Fibroblast of skin of left biceps (primary cell): ENCODE data around the gene SUSD4.
A peak's percentile ranks its signal among the peaks of the same experiment; 100 is the strongest.

ENCODE experiments used
- DNase-seq, 2 experiments: peaks; one replicate each; pipeline ENCODE4 v3.0.0-alpha.2; 2013; ENCODE audit warnings: low read depth in 2 of 2

SUSD4 gene

DNA sequence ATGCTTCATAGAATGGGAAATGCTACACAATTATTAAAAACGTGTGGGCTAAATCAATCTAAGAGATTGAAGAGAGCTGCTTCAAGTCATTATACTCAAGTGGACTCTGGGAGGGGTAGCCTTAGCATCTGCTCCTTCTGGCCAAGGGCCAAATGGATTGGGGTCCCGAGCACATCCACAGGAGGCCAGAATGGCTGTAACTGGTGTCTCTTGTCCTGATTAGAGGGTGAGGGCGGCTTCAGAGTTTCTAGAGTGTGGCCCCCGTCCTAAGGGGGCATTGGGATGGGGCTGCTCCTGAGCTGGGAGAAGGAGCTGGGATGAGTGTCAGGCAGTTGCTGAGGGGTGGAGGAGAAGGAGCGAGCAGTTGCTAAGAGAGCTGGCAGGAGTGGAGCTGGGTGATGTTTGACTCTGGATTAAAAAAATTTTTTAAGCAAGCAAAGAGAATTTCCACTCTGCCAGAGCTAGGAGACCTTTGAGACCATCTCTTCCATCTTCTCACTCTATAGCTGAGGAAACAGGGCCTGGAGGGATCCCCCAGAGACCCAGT is 149.6 kb downstream of the SUSD4 start:
- DNase-seq, result no peak

DNA sequence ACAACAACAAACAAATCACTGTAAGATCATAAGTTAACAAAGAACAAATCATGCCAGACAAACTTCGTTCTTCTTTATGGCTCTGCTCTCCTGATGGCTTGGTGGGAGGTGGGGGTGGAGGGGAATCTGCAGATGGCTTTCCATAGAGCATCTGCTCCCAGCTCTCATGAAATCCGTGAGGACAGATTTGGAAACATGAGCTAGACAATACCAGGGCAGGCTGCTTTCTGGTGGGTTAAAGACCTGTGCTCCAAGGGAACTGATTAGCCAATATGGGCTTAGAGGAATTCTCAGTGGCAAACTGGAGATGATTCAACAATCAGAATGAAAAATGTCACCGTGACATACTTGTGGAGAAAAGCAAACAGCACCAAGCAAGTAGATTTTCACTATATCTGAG is 151.5 kb downstream of the SUSD4 start:
- no peak for DNase-seq

DNA sequence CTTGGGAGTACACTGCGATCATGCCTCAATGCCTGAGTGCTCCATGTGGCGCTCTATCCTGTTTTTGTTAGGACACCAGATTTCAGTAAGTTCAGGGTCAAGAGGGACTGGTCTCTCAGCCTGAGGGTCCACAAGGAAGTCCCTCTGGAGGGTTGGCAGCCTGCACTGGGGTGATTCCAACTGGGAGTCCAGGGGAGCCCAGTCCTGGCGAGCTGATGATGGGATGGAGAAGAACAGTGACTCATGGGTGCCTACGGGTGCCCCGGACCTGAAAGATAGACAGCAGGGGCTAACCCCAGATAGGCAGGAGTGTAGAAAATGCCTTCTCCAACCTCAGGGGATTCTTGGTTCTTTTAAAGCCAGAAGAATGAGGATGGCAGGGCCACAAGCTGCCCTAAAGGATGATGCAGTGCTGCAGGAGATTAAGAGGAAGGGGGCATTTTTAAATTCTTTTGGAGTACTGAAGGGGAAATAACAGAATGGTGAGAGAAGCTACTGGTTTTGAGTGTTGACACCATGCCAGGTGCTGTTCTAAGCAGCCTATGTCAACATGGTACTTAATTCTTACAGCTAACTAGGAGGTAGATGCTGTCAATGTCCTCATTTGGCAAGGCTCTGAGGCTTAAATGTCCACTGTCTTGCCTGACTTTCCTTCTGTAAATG is 152.5 kb downstream of the SUSD4 start:
- no peak for DNase-seq

DNA sequence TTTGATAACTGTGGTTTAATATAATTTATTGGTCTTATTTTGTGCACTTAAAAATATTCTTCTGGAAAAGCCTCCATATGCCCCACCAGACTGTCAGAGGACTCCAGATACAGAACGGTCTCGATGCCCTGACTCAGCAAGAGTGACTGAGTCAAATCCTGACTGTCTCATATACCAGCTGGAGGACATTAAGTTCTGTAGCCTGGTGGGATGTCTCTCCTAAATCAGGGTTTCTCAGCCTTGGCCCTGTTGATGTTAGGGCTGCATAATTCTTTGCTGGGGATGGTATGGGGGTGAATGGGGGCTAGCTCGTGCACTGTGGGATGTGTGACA is 153.2 kb downstream of the SUSD4 start:
- DNase-seq, result no peak

DNA sequence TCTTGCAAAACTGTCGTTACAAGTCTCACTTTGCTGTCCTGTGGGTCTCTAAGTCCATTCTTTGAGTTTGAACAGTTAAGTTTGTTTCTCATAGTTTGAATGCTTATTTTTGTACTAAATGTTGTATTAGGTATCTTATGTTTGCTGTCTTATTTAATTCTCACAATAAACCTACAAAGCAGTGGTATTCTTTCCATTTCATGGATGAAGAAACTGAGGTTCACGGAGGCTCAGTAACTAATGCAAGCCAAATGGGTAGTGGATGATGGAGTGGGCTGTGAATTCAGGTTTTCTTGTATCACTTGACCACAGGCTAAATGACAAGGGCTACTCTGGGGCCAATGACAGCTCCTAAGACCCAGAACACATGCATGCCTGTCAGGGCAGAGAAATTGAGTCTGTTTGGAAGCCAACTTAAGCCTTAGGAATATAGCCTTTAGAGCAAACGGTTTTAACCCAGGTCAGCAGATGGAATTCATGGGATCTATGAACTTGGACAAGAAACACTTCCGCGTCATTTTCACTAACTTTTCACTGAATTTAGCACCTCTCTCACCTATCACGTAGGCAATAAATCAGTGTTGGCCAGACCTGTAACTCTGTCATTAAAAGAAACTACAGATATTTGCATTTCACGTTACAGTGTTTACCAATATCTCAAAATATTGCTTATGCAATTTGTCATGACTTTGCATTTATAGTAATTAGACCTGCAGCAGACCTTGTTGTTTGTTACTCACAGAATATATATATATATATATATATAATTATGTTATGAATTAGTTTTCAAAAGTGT is 153.8 kb downstream of the SUSD4 start:
- no peak for DNase-seq

DNA sequence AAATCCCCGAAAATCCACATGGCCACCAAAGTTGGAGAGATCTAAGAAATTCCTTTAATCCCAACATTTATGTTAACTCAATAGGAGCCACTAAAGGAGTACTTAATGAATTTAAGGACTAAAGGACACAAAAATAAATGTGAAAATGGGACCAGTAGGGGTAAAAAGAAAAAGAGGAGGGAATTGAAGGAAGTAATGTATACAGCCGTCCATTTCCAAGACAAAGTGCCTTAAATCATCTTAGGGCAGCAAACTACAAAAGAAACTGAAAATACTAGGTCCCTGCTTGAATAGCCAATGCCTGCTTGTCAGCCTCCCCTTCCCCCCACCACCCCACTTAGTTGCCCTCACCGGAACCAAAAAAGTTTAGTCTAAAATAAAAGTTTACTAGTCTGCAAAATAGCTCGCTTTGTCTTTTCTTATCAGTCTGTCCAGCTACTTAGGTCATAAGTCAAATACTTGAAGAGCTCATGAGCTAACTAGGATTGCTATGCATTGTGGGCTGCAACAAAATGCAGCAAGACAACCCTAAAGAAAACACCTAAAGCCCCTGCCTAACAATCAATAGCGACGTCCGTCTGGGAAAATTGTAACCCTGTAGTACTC is 154.6 kb downstream of the SUSD4 start:
- DNase-seq, result no peak

DNA sequence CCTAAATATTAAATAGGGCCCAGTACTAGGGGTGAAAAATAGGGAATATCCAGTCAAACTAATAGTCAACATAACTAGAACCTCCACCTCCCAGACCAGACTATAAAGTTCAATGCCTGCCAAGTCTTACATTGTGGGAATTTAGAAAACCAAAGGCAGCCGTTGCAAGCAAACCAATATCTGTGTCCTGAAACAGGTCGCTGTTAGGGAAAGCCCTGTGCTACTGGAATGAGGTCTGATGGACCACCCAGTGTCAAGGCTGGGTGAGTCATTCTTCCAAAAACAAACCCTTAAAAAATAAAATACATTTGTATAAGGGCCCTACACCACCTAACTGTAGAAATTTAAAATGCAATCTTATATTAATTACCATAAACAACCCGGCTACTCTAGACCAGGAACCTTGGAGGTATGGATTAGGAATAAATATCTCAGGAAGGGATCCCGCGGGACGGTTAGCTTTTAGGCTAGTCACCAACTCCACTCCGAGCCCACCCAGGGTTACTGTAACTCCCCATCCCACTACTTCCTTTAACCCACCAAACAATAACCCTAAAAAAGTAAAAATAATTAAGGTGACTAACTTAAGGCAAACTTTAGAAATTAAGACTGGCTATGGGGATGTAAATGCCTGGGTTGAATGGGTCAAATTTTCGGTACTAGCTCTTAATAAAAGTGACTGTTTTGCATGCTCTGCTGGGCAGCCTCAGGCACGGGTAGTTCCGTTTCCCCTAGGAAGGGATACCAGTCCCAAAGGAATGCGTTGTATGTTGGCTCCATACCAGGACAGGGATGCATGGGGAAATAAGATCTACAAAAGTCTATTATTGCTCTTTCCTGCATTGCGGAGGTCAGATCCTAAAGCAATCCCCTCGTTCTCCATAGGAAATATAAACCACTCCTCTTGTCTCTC is 155.6 kb downstream of the SUSD4 start:
- DNase-seq, result no peak

DNA sequence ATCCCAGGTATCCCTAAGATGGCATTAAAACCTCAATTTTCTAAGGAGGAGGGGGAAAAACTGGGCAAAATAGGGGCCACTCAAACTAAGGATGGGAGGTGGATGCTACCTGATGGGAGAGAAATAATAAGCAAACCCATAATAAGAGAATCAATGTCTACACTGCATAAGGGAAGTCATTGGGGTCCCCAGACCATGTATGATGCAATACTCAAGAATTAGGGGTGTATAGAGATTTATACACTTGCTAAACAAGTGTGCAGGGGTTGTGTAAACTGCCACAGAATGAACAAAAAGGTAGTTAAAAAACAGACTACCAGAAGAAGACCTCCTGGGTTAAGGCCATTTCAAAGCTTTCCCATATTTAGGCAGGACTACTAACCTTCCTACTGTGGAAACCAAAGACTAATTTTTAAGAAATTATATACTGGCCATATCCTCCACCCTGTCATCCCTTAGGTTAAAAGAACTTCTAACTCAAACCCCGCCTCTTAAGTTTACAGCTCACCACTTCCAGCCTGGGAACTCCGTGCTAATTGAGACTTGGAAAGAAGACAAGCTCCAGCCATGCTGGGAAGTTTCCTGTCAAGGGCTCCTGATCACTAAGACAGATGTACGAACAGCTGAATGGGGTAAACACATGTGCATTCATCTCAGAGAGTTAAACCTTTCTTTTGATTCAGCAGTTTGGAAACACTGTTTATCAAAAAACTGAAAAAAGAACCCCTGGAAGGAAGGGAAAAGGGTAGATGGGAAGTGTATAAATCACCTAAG is 156.5 kb downstream of the SUSD4 start:
- peak in 1 of 2 experiments; percentile 17 for DNase-seq

DNA sequence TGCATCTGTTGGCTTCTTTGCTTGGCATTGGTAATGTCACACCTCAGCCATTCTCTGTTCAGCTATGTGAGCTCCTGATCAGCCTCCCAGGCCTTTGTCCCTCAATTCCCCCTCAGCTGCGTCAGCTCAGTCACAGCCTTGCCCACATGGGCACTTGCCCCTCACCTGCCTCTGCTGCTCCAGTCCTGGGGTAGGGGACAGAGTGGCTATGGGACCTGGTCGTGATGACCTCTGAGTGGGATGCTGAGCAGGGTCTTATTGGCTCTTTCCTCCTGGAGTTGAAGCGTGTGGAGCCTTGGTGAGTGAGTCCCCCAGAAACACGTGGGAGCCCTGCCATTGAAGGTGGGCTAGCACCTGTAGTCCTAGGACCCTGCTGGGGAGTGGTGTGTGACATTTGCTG is 159.6 kb downstream of the SUSD4 start:
- no peak for DNase-seq

DNA sequence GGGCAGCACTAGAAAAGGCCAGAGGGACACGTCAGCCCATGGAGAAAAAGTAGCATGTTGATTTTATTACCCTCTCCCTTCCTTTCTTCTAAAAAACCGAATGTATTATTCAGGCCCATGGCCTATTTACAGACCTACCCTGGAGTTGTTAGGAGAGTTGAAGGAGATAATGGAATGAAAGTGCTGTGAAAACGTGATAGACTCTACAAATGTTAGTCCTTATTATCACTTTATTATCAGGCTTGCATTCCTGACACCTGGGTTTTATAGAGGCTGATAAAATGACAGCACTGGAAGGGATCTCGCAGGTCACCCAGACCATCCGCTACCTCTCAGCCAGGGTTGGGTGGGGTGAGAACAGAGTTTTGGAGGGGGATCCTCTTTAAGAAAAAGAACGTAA is 160.3 kb downstream of the SUSD4 start:
- no peak for DNase-seq

DNA sequence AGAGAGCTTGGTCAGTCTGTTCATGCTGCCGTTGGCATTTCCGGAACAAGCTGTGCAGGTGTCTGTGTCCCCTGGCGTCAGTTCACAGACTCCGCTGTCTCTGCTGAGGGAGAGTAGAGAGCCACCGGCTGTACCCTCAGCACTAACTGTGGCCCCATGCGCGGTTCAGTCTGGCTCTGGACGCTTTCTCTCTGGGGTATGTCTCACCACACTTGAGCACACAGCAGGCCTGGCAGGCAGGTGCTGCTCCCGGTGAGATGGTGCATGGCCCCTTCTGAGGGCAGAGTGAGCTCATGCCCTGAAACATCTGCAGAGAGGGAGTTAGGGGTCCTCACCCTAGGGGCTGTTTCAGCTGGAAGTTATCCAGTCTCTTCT is 161.0 kb downstream of the SUSD4 start:
- no peak for DNase-seq

DNA sequence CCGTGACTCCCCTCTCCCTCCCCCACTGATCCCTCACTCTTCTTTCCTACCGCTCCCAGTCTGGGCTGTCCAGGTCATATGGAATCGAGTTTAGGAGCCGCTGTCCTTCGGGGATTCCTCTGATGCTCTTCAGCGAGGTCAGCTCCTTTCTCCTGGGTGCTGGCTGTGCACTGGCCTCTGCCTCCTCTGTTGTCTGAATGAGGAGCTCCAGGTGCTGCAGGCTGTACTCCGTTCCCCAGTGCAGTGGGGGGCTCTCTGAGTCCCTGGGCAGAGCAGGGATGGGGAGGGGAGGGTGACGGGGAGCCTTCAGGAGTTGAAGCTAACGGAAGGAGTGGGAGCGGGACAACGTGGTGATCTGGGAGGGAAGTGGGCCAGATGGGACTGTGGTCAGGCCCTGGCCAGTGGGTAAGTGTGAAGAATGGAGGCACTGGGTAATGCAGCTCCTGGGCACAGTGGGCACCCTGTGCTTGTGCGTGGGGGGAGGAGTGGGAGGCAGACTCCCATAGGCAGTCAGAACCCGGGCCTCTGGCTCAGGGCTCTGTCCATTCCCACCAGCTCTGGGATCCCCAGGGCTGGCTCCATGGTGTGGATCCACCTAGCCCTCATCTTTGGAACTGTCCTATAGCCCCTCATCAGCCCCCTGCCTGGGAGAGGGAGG is 161.5 kb downstream of the SUSD4 start:
- DNase-seq, result no peak

DNA sequence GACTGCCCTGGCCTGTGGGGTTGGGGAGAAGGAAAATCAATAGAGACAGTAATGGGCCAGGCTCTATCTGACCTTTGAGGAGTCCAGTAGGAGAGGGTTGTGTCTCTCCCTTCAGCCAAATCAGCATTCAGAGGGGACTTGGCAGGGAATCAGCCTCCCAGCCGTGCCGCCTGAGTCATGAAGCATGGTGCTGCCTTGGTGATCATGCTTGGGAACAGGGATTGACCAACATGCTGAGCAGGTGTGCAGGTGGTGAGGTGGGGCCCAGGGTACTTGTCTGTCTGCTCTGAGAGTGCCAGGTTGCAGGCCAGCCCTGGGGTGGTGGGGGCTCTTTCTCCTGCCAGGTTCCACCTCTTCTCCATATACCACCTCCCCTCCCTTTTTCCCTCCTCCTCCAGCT is 162.0 kb downstream of the SUSD4 start:
- DNase-seq, result no peak

DNA sequence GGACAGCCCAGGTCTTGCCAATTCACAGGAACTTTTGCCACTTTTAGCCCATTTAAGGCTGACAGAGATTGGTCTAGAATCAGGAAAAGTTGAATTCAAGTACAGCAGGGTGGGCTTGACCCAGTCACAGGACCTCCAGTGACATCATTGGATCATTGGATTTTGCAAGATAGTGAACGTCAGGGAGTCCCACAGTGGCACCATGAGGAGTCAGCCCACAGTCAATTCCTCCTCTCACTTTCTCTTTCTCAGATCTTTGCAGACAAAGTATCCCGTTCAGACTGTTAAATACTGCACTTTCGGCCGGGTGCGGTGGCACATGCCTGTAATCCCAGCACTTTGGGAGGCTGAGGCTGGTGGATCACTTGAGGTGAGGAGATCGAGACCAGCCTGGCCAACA is 163.1 kb downstream of the SUSD4 start:
- DNase-seq, result no peak

DNA sequence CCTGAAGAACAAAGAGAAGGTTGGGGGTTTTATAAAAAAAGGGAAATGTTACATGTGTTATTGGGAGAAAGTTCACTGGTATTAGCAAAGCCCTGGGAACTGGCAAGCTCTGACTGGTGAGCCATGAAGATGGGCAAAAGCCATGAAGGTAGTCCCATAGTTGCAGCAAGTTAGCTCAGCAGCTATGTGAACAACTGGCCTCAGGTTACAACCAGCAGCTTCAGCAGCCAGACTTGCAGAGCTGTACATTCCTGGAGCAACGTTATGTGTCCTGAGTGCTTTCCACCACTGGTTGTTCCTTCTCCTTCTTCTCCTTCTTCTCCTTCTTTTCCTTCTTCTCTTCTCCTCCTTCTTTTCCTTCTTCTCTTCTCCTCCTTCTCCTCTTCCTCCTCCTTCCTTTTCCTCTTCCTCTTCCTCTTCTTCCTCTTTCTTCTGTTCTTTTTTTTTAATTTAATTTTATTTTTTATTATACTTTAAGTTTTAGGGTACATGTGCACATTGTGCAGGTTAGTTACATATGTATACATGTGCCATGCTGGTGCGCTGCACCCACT is 164.8 kb downstream of the SUSD4 start:
- DNase-seq, result no peak

DNA sequence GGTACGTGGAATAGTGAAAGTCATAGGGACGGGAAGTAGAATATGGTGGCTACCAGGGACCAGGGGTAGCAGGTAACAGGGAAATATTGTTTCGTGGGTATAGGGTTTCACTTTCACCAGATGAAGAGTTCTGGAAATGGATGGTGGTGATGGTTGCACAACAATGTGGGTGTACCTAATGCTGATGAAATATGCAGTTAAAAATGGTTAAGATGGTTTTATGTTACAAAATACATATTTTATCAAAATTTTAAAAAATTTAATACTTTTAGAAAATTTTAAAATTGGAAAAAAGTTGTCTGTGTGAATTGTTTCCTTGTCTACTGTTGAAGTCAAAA is 165.4 kb downstream of the SUSD4 start:
- DNase-seq, result no peak

DNA sequence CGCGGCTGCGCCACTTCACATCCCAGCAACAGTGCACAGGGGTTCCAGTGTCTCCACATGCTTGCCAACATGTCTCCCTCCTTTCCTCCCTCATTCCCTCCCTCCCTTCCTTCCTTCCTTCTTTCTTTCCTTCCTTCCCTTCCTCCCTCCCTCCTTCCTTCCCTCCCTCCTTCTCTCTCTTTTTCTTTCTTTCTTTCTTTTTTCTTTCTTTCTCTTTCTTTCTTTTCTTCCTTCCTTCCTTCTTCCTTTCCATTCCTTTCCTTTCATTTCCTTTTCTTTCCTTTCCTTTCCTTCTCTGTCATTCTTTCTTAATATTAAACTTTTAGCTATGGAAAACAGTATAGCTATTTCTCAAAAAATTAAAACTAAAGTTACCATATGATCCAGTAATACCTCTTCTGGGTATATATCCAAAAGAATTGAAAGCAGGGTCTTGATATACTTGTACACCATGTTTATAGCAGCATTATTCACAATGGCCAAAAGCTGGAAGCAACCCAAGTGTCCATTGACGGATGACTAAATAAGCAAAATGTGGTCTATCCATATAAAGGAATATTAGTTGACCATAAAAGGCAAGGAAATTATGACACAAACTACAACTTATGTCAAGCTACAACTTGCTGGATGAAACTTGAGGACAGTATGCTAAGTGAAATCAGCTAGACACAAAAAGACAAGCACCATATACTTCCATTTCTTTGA is 165.9 kb downstream of the SUSD4 start:
- no peak for DNase-seq

DNA sequence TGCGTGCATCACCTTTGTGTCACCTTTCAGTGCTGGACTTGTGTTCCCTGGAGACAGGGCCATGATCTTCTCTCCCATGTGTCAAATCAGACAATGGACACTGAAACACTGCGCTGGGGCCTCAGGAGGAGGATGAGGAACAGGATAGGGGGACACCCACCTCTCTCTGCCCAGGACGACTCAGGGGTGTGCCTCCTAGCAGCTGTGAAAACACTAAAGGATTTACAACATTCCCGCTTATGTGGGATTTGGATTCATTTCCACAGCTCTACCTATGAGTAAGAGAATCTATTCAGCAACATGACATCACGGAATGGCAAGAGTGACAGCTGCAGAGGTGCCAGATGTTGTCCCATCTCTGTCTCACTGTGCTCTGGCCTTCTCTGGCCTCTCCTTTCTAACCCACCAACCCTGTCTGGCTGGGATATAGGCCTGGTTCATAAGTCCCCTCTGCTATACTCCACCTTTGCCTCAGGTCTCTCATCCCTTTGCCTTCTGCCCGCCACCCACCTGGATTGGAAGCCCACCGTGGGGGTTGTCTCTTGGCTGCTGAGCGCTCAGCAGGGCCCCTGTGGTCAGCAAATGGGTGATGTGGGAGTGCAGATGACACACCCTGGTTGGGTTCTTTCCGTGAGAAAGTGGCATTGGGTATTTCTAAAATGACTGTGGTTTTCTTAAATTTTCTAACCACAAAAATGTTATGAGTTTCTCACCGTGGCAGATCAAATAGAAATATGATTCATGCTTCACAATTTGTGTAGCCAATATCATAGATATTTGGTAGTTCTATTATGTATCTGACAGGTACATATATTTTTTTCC is 173.9 kb downstream of the SUSD4 start:
- peak in 1 of 2 experiments; percentile 5 for DNase-seq

DNA sequence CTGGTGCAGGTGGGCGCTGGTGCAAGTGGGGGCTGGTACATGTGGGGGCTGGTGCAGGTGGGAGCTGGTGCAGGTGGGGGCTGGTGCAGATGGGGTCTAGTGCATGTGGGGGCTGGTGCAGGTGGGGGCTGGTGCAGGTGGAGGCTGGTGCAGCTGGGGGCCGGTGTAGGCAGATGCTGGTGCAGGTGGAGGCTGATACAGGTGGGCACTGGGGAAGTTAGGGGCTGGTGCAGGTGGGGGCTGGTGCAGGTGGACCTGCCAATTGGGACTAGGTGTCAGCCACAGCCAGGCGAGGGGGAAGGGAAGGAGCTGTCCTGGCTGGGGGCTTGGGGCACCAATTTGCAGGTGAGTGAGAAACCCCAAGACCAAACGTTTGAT is 174.5 kb downstream of the SUSD4 start:
- no peak for DNase-seq
